COLO668 (cell line): ENCODE measurements around the gene CREB3L4.

ENCODE experiments used
- DNase-seq: peaks from one replicate; lab custom pipeline; 2025; ENCODE audit not compliant: unreplicated experiment; lab: John Stamatoyannopoulos, UW

Gene CREB3L4

DNA sequence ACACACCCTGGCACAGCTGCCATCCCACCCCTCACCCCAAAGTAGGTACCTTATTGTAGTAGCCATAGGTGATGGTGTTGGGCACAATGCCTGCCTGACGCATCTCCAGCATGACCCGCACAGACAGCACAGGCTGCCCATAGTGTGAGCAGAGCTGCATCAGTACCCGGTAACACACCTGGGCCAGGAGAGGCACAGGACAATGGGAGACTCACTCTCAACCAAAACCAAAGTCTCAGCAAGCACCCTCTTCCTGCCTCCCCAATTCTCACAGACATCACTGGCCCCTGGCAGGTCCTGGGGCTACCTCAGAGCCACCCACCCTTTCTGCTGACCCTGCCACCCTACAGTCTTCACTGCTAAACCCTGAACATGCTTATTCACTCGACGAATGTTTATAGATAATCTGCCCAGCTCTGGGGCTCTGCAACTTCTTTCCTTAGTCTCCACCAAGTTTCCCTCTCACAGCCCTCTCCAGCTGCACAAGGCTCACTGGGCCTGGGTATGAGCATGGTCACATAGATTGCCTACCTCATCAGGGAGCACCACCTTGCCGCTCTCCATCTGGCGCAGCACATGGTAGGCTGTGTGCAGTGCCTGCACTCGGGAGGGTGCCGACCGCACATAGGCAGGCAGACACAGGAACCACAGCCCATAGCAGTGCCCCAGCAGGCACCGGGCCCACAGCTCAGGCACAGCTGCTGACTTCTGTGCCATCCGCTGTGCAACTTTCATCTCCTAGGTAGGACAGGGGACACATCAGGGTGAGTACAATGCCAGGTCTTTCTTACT is 31.5 kb upstream of the CREB3L4 start:
- DNase-seq: no peak

DNA sequence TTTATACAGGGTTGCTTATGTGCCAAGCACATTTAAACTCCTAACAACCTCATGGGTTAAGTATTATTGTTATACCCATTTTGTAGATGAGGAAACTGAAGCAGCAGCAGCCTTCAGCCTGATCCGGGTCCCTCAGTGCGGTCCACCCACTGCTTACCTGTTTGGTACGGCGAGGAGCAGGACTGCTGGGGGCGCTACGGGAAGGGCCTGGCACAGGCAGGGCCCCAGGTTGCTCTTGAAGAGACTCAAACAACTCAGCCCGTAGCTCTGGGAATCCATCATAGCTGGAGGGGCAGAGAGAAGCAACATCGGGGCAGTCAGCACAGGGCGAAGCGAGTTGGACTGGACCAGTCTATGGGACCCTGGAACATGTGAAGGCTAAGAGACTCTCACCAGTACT is 30.4 kb upstream of the CREB3L4 start:
- DNase-seq: no peak

DNA sequence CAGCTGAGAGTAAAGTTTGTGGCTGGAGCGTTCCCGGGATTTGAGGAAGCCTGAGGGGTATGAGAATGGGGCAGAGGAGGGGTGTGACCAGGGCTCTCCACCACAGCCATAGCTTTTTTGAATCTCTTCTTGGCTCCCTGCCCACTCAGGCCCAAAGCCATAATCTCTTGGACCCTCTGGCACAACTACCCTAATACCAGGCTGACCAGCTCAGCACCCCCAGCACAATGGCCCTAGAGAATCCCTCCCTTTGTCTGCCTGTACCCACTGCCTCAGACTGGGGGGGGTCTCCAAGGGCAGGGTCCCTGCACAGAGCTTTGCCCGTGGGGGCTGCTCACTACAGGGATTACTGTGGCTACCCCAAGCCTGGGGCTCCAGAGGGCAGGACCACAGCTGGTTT is 28.7 kb upstream of the CREB3L4 start:
- no peak for DNase-seq

DNA sequence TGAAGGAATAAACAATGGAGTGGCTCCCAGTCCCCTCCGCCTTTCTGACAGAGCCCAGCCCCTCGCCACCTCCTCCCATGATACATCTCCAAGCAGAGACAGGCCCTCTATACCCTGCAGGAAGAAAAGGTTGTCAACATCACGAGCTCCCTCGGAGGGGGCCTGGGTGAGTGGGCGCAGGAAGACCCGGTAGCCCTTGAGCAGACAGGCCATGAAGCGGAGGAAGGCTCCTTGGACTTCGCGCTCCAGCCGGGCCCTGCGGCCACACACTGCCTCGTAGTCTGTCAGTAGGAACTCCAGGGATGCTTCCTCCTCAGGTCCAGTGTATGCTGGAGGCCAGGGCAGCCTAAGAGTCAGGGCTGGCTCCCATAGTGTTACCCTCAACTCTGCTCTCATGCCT is 28.2 kb upstream of the CREB3L4 start:
- no peak for DNase-seq

DNA sequence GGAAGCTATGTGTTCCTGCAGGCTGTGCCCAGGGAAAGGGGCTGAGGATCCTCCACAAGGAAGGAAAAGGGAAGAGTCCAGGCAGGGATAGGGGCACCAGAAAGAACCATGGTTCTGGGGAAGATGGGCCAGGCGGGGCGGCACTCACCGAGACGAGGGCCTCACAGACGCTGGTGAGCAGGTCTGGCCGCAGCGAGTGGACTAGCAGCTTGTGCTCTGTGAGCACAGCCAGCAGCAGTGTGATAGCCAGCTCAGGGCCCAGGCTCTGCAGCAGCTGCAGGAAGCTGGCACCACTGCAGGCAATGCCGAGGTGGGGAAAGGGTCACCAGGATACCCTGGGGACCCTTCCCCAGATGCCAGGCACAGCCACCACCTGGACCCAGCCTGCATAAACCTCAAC is 26.9 kb upstream of the CREB3L4 start:
- DNase-seq: no peak

DNA sequence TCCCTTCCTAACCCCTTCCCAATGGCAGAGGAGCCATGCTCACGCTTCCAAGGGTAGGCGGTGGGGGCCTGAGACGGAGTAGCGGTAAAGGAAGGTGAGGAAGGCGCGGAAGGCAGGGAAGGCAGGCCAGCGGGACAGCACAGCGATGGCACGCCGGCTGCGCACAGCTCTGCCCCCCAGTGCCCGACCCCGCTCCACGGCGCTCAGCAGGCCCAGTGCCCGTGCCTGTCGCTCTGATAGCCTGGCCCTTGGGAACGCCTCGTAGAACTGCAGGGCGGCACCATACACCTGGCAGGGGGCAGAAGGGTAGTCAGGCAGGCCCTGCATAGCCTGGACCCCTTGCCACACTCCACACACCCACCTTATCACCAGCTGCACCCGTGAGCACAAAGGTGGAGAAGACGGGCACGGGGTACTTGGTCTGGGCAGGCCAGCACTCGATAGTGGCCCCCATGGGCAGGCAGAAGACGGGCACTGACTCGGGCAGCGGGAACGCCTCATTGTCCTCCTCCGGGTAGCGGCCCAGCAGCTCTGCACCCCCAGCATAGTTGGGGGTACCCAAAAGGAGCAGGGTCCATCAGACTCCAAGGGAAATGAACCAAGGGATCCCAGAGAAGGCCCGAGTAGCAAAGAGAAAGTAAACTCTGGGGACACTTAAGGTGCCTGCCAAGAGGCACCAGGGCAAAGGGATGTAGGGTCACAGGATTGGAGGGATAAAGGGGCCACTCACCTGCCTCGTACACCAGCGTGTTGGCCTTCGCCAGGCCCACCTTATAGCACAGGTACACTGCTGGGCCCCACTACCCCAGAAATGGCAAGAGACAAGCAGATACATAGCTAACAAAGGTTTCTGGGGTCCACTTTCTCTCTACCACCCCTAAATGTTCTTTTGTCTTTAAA is 25.6 kb upstream of the CREB3L4 start:
- no peak for DNase-seq

DNA sequence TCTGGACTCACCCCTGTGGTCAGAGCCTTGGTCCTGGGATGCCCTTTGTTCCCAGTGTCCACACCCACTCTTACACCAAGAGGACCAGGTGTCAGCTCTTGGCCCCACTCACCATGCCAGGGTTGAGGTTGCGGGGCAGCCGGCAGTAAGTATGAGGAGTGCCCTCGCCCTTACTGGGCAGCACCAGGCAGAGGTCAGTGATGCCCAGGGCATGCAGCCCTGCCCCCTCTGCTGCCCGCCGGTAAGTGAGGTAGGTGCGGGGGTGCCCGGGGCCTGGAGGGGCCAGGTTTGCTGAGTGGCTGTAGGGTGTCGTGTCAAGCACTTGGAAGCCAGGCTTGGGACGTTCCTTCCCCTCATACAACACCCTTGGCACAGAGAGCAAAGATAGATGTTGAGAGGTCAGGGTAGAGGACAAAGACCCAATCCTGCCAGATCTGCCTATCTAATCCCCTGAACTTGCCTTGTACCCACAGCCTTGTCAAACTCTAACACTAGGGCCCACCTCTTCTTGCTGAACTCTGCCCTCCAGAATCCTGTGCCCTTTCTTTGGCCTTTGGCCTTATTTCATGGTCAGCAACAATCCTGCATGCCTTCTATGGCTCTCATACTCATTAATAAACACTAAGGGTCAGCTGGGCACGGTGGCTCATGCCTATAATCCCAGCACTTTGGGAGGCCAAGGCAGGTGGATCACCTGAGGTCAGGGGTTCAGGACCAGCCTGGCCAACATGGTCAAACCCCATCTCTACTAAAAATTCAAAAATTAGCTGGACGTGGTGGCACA is 24.7 kb upstream of the CREB3L4 start:
- no peak for DNase-seq

DNA sequence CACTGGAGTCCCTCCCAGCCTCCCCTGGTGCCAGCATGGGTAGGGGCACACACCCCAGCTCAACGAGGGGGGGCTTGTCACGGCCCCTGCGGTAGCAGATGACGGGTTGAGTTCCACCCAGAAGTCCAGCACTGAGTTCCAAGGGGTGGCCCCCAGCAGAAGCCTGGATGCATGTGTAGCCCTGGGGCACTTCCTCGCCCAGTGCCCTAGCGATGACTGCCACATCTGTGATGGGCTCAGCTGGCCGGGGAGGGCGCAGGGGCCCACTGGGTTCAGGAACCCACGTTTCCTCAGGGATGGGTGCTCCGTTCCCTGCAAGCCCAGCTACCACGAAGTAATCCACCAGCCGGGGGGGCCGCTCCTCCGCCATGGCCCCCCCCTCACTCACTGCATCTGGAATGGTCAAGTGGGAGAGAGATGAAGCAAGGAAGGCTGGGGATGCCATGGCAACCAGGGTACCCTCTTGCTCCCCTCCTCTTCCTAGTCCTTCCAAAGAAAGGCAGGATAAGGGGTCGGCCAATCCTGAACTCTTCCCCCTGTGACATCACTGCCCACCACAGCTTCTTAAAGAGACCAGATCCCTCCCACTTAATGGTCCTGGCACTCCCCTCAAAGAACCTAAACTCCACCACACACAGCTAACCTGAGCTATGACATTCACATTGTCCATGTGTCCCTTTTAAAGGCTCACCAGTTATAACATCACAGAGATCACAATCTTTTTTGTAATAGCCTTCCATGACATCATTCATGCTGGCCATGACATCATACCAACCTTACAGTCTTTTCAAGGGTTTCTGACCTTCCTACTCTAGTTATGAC is 23.5 kb upstream of the CREB3L4 start:
- no peak for DNase-seq

DNA sequence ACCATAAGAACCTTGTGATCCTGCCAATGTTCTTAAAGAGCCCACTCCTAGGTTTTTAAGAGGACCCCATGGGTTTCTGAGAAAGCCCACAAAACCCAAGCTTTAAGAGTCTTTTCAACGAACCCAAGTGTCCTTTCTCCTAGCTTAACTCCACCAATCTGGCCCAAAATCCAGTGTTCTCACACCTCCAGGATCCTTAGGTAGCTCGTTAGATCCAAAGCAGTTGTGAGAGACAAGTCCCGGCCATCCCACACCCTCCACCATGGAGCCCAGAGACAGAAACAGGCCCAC is 22.9 kb upstream of the CREB3L4 start:
- no peak for DNase-seq

DNA sequence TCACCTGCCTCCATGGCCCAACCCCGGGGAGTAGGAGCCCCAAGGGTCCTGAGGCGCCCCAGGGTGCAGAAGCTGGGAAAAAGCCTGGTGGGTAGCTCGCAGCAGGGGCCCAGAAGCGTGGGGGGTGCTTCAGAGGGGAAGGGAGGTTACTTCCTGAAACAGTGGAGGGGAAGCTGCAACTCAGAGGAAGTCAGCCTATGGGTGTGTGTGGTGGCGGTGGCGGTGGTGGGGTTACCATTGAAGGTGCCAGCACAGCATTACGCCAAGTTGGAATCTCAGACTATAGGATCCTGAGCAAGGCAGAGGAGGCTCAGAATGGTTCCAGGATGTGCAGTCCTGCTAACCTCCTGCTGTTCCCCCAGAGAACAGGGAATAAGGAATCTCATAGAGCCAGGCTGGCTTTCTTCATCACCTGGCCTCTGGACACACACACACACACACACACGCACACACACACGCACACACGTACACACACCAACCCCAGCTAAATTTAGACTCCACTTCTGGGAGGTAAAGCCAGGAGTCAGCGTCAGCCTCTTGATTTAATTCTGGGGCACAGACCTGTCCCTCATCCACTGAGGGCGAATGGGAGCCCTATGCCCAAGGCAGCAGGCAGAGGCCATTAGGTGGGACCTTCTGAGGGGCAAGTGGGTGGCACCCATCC is 22.4 kb upstream of the CREB3L4 start:
- peak; percentile 47 for DNase-seq

DNA sequence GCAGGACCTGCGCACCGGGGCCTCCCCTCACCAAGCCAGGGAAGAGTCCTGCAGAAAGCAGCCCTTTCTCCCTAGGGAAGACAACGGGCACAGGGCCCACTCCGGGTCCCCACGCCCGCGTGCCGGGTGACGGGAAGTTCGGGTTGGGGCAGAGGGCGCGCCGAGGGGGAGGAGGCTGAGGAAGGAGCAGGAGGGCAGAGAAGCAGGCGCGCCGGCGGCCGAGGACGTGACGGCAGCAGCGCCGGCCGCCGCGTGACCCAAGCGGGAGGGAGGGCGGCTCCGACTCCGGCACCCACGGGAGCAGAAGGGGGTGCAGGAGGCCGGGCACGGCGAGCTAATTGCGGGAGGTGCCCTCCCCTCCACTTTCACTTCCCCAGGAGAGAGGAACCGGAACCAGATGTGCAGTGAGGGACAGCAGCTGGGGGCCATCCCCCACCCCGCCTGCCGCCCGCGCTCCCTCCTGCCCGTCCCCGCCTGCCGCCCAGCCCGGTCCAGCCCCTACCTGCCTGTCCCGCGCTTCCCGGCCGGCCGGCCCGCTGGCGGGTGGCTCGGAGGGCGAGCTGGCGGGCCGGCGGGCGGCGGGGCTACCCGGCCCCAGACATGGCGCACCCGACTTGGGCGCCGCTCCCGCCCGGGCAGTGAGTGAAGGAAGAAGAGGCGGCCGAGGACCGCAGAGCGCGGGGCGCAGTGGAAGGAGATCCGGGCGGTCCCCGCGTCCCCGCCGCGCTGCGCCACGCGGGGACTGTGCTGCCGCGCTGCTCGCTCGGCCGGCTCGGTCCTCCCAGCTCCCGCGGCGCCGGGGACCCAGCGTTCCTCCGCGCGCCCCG is 21.7 kb upstream of the CREB3L4 start:
- peak; percentile 82 for DNase-seq

DNA sequence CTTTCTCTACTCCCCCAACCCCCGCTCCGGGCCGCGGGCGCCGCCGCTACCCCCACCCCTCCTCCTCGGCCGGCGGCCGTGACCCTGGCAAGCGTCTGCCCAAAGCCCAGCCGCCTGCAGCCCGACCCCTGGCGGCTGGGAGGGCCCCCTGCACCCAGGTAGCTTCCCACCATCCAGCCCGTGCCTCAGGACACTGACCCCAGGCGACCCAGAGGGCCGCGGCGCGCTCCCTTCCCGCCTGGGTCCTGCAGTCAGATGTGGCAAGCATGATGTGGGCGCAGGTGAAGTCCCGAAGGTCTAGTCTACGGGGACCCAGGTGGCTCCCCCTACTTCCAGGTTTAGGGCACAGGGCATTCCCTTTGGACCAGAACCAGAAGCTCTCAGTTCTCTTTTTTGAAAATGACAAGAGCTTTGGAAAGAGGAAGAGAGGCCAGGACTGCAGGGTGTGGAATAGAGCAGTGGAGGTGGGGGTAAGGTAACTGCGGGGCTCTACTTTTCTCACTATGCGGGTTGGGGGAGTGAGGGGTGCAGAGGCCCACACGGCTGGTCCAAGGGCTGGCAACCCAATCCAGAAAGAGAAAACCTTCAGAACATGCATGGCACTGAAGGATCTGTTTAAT is 21.0 kb upstream of the CREB3L4 start, which contains the start of gene DENND4B:
TSS of gene DENND4B (minus strand) at position 97 of the 620 bp plus-strand sequence. CDS start 2,344 bp downstream, outside the sequence.
- DNase-seq: peak; percentile 92

DNA sequence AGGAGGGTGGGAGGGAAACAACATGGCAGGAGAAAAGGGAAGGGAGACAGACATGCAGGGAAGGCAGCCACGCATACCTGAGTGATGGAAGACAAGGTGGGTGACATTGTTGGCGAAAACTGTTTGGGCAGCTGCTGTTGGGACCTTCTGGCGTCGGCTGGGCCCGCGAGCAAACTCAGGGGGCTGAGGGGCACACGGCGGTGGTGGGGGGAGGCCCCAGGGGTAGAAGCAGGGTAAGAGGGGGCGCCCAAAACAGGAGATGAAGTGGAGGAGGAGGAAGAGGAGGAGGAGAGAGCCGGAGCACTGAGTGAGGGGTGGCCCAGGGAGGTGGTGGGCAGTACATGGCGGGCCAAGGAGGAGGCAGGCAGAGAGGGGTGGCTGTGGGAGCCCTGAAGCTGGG is 16.5 kb upstream of the CREB3L4 start:
- DNase-seq: no peak

DNA sequence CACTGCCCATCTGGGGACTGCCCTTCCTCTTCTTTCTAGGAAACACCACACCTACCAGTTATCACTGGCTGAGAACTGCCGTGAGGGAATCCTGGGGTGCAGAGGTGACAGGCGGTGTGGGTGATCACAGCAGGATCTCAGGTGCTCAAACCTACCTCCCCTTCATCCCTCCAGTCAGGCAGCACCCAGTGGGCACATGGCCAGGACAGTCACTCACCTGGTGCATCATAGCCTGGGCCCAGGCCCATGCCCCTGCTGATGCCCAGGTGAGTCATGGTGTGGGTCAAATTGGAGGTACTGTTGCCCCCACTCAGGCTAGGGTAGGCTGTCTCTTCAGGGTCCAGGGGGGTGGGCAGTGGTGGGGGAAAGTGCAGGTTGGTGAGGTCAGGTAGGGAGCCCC is 15.9 kb upstream of the CREB3L4 start:
- no peak for DNase-seq

DNA sequence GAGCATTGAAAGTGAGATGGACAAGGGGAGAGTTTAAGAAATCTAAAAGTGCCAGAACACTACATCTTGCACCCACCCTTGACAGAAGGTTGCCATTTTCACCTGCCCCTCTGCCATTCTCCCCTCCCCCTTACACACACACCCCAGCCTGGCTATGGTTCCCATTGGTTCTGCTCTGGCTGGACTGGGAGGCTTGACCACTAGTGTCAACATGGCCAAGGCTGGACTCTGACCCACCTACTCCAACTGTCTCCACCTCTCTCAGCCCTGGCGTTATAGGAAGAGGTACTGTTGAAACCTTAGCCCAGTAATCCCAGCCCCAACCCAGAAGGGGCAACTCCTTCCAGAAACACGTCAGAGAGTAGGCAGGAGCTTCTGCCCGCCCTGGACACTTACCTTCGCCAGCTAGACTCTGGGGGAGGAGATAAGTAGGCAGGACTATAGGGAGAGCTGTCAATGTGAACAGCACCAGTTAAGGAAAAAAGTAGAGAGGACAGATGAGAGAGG is 13.8 kb upstream of the CREB3L4 start:
- no peak for DNase-seq

DNA sequence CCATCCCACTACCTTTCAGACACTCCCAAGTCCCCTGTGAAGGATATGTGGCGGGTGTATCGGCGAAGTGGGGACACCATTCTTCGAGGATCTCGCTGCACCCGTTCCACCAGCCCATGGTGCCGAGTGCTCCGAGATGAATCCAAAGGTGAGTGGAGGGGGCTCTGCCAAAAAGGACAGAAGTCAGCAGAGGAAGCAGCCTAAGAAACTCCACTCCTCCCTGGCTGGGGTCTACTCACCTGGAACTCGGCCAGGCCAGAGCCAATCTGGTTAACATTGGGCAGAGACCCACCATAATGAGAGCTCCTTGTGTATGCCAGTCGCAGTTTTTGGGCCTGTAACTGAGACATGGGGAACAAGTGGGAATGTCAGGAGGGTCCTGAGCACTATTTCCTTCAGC is 12.9 kb upstream of the CREB3L4 start:
- DNase-seq: no peak

DNA sequence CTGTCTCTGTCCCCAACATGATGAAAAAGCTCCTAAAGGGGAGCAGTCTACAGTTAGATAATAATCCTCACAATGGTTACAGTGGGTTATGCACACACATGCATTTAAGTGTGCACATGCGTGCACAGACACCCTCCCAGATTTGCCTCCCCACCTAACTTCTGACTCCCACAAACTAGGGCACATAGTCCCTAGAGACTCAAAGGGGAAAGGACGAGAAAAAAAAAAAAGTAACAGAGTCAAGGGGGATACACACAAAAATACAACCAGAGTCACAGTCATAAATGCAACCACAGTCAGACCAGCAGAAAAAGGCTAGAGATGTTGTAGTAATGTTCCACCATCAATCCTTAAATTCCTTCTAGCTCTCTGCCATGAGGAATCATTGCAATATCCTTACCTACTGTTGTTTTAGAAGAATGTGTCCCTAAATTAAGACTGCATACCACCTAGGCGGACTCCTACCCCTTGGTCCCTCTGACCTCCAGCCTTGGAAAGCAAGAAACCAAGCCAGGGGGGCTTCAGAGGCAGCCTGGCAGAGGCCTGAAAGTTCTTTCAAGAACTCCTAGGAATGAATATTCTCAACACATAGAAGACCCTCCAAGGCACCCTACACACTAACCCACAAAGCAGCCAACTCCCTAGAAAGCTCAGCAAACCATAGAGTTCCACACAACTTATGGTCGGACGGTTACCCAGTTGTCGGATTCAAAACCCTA is 10.5 kb upstream of the CREB3L4 start:
- DNase-seq: no peak

DNA sequence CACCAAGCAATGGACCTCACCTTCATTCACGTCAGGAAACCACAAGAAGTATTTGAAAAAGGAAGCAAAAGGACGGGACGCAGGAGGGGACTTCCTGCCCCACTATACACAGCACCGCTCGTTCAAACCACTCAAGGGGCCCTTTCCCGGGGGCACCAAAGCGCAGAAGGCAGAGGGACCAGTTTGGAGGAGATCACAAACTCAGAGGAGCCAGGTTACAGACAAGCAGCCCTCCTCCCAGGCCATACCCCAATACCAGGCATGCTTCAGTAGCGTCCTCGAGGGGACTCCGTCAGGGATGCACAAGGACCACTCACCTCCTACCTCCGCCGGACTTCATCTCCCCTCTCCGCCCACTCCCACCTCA is 10.0 kb upstream of the CREB3L4 start:
- no peak for DNase-seq
